ENCODE measurements around the gene PRPH.

PRPH gene

GRCh38 chr12:49284672-49285071, 10.3 kb upstream of the PRPH start:
- Histone ChIP-seq H3K9ac (no peak overlapping the region), H3K79me2 (no peaks in the 10 kb centered on the region), H2AFZ (no peak overlapping the region), H3K27me3 (ENCODE audit: control insufficient read depth, insufficient read depth, low read length) (no peaks in the 10 kb centered on the region), H3K36me3 (ENCODE audit: control insufficient read depth, insufficient read depth, low read length) (no peaks in the 10 kb centered on the region), H3K9me3 (ENCODE audit: control insufficient read depth, low read length) (no peaks in the 10 kb centered on the region), H3K4me2 (ENCODE audit: low read length) (no peak overlapping the region), H3K4me1 (no peaks in the 10 kb centered on the region), H3K27ac (no peak overlapping the region), H3K4me3 (ENCODE audit: low read depth, low read length) (no peak overlapping the region)
- TF ChIP-seq CTCF (IDR thresholded peaks at IDR 0.05) = no peak

GRCh38 chr12:49287876-49288275, 7.1 kb upstream of the PRPH start:
- Histone ChIP-seq H3K4me2 (ENCODE audit: low read length) (no peak overlapping the region), H3K27ac (no peak overlapping the region), H2AFZ (no peak overlapping the region), H3K4me3 (ENCODE audit: low read depth, low read length) (no peak overlapping the region), H3K79me2 (no peaks in the 10 kb centered on the region), H3K27me3 (ENCODE audit: control insufficient read depth, insufficient read depth, low read length) (no peaks in the 10 kb centered on the region), H3K36me3 (ENCODE audit: control insufficient read depth, insufficient read depth, low read length) (no peaks in the 10 kb centered on the region), H3K9ac (no peak overlapping the region), H3K9me3 (ENCODE audit: control insufficient read depth, low read length) (no peaks in the 10 kb centered on the region), H3K4me1 (no peaks in the 10 kb centered on the region)
- no peak for TF ChIP-seq CTCF (IDR thresholded peaks at IDR 0.05)

GRCh38 chr12:49288412-49288853, 6.5 kb upstream of the PRPH start:
- Histone ChIP-seq H3K9ac (no peak overlapping the region), H3K27ac (no peak overlapping the region), H3K4me2 (ENCODE audit: low read length) (no peak overlapping the region), H3K79me2 (no peaks in the 10 kb centered on the region), H2AFZ (no peak overlapping the region), H3K9me3 (ENCODE audit: control insufficient read depth, low read length) (no peaks in the 10 kb centered on the region), H3K27me3 (ENCODE audit: control insufficient read depth, insufficient read depth, low read length) (no peaks in the 10 kb centered on the region), H3K4me3 (ENCODE audit: low read depth, low read length) (no peak overlapping the region), H3K36me3 (ENCODE audit: control insufficient read depth, insufficient read depth, low read length) (no peaks in the 10 kb centered on the region), H3K4me1 (no peaks in the 10 kb centered on the region)
- TF ChIP-seq CTCF (IDR thresholded peaks at IDR 0.05) = peak; percentile 84

- Histone ChIP-seq H3K4me1 (no peaks in the 10 kb centered on the region), H3K9ac (no peak overlapping the region), H2AFZ (no peak overlapping the region), H3K27me3 (ENCODE audit: control insufficient read depth, insufficient read depth, low read length) (no peaks in the 10 kb centered on the region), H3K4me3 (ENCODE audit: low read depth, low read length) (no peak overlapping the region), H3K79me2 (no peaks in the 10 kb centered on the region), H3K9me3 (ENCODE audit: control insufficient read depth, low read length) (no peaks in the 10 kb centered on the region), H3K27ac (no peak overlapping the region), H3K36me3 (ENCODE audit: control insufficient read depth, insufficient read depth, low read length) (no peaks in the 10 kb centered on the region), H3K4me2 (ENCODE audit: low read length) (no peak overlapping the region)
- no peak for TF ChIP-seq CTCF (IDR thresholded peaks at IDR 0.05)
Observed at GRCh38 chr12:49288922-49289555, 5.9 kb upstream of the PRPH start.

GRCh38 chr12:49292729-49293055, 2.3 kb upstream of the PRPH start:
- Histone ChIP-seq H3K27me3 (ENCODE audit: control insufficient read depth, insufficient read depth, low read length) (no peaks in the 10 kb centered on the region), H3K9me3 (ENCODE audit: control insufficient read depth, low read length) (no peaks in the 10 kb centered on the region), H3K79me2 (no peaks in the 10 kb centered on the region), H3K9ac (no peak overlapping the region), H3K36me3 (ENCODE audit: control insufficient read depth, insufficient read depth, low read length) (no peaks in the 10 kb centered on the region), H3K4me1 (peaks cover 6% of the 10 kb centered on the region), H3K27ac (no peak overlapping the region), H2AFZ (peak overlapping the region; percentile 1), H3K4me3 (ENCODE audit: low read depth, low read length) (no peak overlapping the region), H3K4me2 (ENCODE audit: low read length) (no peak overlapping the region)
- TF ChIP-seq CTCF (IDR thresholded peaks at IDR 0.05) = no peak
